Measurements from ENCODE around the gene DIP2B.

Gene DIP2B

GRCh38 chr12:50635857-50636256, 131.1 kb downstream of the DIP2B start:
- H3K27ac ChIP-seq (ENCODE audit: low read depth, low read length) = no peak overlapping the region
- H3K79me2 ChIP-seq (ENCODE audit: insufficient read depth, low read length) = no peaks in the 10 kb centered on the region
- no peak overlapping the region for H2AFZ ChIP-seq (ENCODE audit: low read depth, low read length, severe bottlenecking)
- H3K4me3 ChIP-seq (ENCODE audit: insufficient read depth, low read length, poor library complexity, severe bottlenecking) = no peak overlapping the region
- H3K4me2 ChIP-seq (ENCODE audit: low read depth, low read length, poor library complexity, severe bottlenecking) = no peak overlapping the region
- no peaks in the 10 kb centered on the region for H3K9me3 ChIP-seq (ENCODE audit: insufficient read depth, low read length)
- H3K27me3 ChIP-seq (ENCODE audit: low read length) = no peaks in the 10 kb centered on the region
- H3K9ac ChIP-seq (ENCODE audit: low read length) = no peak overlapping the region
- H3K9me2 ChIP-seq (replicated peaks; ENCODE audit: insufficient read depth, low read length) = no peaks in the 10 kb centered on the region
- TF ChIP-seq EZH2phosphoT487 (conservative IDR thresholded peaks at IDR 0.05; ENCODE audit: low read length) (no peak), CTCF (IDR thresholded peaks at IDR 0.05; ENCODE audit: insufficient read depth, low read length, poor library complexity, severe bottlenecking) (no peak)
- no peaks in the 10 kb centered on the region for H3K36me3 ChIP-seq (ENCODE audit: low read length)
- H3F3A ChIP-seq (ENCODE audit: insufficient read depth) = no peaks in the 10 kb centered on the region
- no peaks in the 10 kb centered on the region for H4K20me1 ChIP-seq (ENCODE audit: low read depth, low read length)

DNA sequence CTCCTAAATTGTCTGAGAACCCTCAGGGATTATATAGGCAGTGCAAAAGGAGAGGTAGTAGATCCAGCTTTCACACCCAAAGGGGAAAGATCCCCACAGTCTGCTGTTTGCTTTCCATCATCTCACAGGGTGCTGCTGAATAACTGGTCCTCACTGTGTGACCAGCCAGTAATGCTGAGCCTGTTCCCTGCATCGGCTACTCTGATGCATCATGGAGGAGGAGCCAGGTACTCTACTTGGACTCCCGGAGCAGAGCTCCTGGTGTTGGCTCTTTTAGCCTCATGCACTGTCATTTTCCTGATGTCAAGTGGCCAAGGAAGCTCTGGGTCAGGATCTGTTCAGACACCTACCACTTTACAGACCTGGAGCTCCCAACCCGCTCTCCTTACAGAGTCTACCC, 131.7 kb downstream of the DIP2B start:
- H3K9me2 ChIP-seq (replicated peaks; ENCODE audit: insufficient read depth, low read length) = no peaks in the 10 kb centered on the region
- no peak overlapping the region for H3K9ac ChIP-seq (ENCODE audit: low read length)
- no peaks in the 10 kb centered on the region for H3F3A ChIP-seq (ENCODE audit: insufficient read depth)
- no peak overlapping the region for H3K4me3 ChIP-seq (ENCODE audit: insufficient read depth, low read length, poor library complexity, severe bottlenecking)
- TF ChIP-seq CTCF (IDR thresholded peaks at IDR 0.05; ENCODE audit: insufficient read depth, low read length, poor library complexity, severe bottlenecking) = no peak
- no peak for TF ChIP-seq EZH2phosphoT487 (conservative IDR thresholded peaks at IDR 0.05; ENCODE audit: low read length)
- no peaks in the 10 kb centered on the region for H4K20me1 ChIP-seq (ENCODE audit: low read depth, low read length)
- no peak overlapping the region for H2AFZ ChIP-seq (ENCODE audit: low read depth, low read length, severe bottlenecking)
- no peak overlapping the region for H3K4me2 ChIP-seq (ENCODE audit: low read depth, low read length, poor library complexity, severe bottlenecking)
- no peaks in the 10 kb centered on the region for H3K79me2 ChIP-seq (ENCODE audit: insufficient read depth, low read length)
- no peaks in the 10 kb centered on the region for H3K9me3 ChIP-seq (ENCODE audit: insufficient read depth, low read length)
- no peaks in the 10 kb centered on the region for H3K27me3 ChIP-seq (ENCODE audit: low read length)
- no peaks in the 10 kb centered on the region for H3K36me3 ChIP-seq (ENCODE audit: low read length)
- no peak overlapping the region for H3K27ac ChIP-seq (ENCODE audit: low read depth, low read length)

GRCh38 chr12:50637870-50638481, 133.2 kb downstream of the DIP2B start:
- Histone ChIP-seq H3F3A (ENCODE audit: insufficient read depth) (no peaks in the 10 kb centered on the region), H3K36me3 (ENCODE audit: low read length) (no peaks in the 10 kb centered on the region), H2AFZ (ENCODE audit: low read depth, low read length, severe bottlenecking) (no peak overlapping the region), H4K20me1 (ENCODE audit: low read depth, low read length) (no peaks in the 10 kb centered on the region), H3K4me3 (ENCODE audit: insufficient read depth, low read length, poor library complexity, severe bottlenecking) (no peak overlapping the region), H3K9me2 (replicated peaks; ENCODE audit: insufficient read depth, low read length) (no peaks in the 10 kb centered on the region), H3K9ac (ENCODE audit: low read length) (no peak overlapping the region), H3K4me2 (ENCODE audit: low read depth, low read length, poor library complexity, severe bottlenecking) (no peak overlapping the region), H3K79me2 (ENCODE audit: insufficient read depth, low read length) (no peaks in the 10 kb centered on the region), H3K27me3 (ENCODE audit: low read length) (no peaks in the 10 kb centered on the region), H3K9me3 (ENCODE audit: insufficient read depth, low read length) (no peaks in the 10 kb centered on the region), H3K27ac (ENCODE audit: low read depth, low read length) (no peak overlapping the region)
- peak; percentile 64 for TF ChIP-seq CTCF (IDR thresholded peaks at IDR 0.05; ENCODE audit: insufficient read depth, low read length, poor library complexity, severe bottlenecking)
- TF ChIP-seq EZH2phosphoT487 (conservative IDR thresholded peaks at IDR 0.05; ENCODE audit: low read length) = no peak

All from SU-DHL-6 (cell line).